T-cell (primary cell): ENCODE results near the gene CTNNA3. TPM values are rescaled to one million over a fixed set of nuclear protein-coding genes. Genes with fewer than 3 reads are reported as not detected.
A peak's percentile ranks its signal among the peaks of the same experiment; 100 is the strongest.
"Not testable (repeated sequence)": the region's sequence is repeated elsewhere in the genome, so short reads cannot be mapped to it uniquely, and the experiment has no call there.

Experiments used
- ATAC-seq, 4 experiments: fragments of 200-7000 bp in 3 of 4; fragments of 150-1000 bp in 1 of 4; cut with Tn5 transposase; replicated peaks in 1 of 4; 1 replicate in 3 of 4; 2 replicates in 1 of 4; pipeline ENCODE4 v1.10.0; 2021; ENCODE audit warnings: moderate library complexity in 3 of 4, mild to moderate bottlenecking in 2 of 4, moderate number of reproducible peaks in 1 of 4
- CTCF ChIA-PET, 2 donors: fragments of 300-600 bp; sonication (Branson Sonifier 250); formaldehyde crosslinking; loops; one replicate each; lab custom pipeline; 2022; ENCODE audit warnings: antibody characterized with exemption in 2 of 2; lab: Charles Lee
- POLR2A ChIA-PET, 2 donors: fragments of 300-600 bp; sonication (Branson Sonifier 250); formaldehyde crosslinking; loops; one replicate each; lab custom pipeline; 2022; ENCODE audit warnings: antibody characterized with exemption in 2 of 2; lab: Charles Lee
- DNase-seq, 35 experiments: peaks; one replicate each; pipeline versions ENCODE4 v3.0.0 to v3.0.0-alpha.2; 2013 to 2023
- H3K27ac ChIP-seq: one replicate; pipeline ENCODE4 v1.5.1; 2013; ENCODE audit warnings: low read length
- H3K27me3 ChIP-seq, 2 experiments: replicated peaks in 1 of 2; 1 replicate in 1 of 2; 2 replicates in 1 of 2; pipeline versions ENCODE4 v1.6.1 to v1.7.0; 2013; ENCODE audit warnings: low read length in 1 of 2, mixed read lengths in 1 of 2; ENCODE audit not compliant: control insufficient read depth in 2 of 2, insufficient read depth in 2 of 2; ENCODE audit errors: extremely low read depth in 1 of 2
- H3K36me3 ChIP-seq, 2 donors: 1 replicate in 1 of 2; 2 replicates in 1 of 2; pipeline versions ENCODE4 v1.6.1 to v1.7.0; 2013; ENCODE audit warnings: low read length in 1 of 2; ENCODE audit not compliant: control insufficient read depth in 2 of 2, insufficient read depth in 1 of 2; ENCODE audit errors: extremely low read depth in 1 of 2
- H3K4me1 ChIP-seq, 2 experiments: 1 replicate in 1 of 2; 2 replicates in 1 of 2; pipeline versions ENCODE4 v1.6.1 to v1.7.0; 2013; ENCODE audit warnings: low read length in 2 of 2, mixed read lengths in 1 of 2; ENCODE audit not compliant: insufficient read depth in 2 of 2, control insufficient read depth in 1 of 2; ENCODE audit errors: extremely low read depth in 1 of 2
- H3K4me3 ChIP-seq, 2 donors: 1 replicate in 1 of 2; 2 replicates in 1 of 2; pipeline versions ENCODE4 v1.5.1 to v1.7.0; 2013; ENCODE audit warnings: mild to moderate bottlenecking in 2 of 2, low read length in 1 of 2, moderate library complexity in 1 of 2; ENCODE audit not compliant: control insufficient read depth in 1 of 2; ENCODE audit errors: extremely low read depth in 1 of 2
- H3K9me3 ChIP-seq: 2 replicates; pipeline ENCODE4 v1.7.0; 2013
- H3K27ac Mint-ChIP-seq, 2 donors: one replicate each; pipeline ENCODE4 v1.8.0; 2020 to 2021; ENCODE audit warnings: mild to moderate bottlenecking in 2 of 2, mixed read lengths in 2 of 2
- H3K27me3 Mint-ChIP-seq, 2 donors: one replicate each; pipeline ENCODE4 v1.8.0; 2021 to 2022; ENCODE audit warnings: mixed read lengths in 2 of 2
- H3K36me3 Mint-ChIP-seq: one replicate; pipeline ENCODE4 v1.8.0; 2021; ENCODE audit warnings: mixed read lengths
- H3K4me1 Mint-ChIP-seq, 3 donors: one replicate each; pipeline ENCODE4 v1.8.0; 2020 to 2022; ENCODE audit warnings: mixed read lengths in 3 of 3, mild to moderate bottlenecking in 1 of 3
- H3K4me3 Mint-ChIP-seq, 3 donors: one replicate each; pipeline ENCODE4 v1.8.0; 2020 to 2022; ENCODE audit warnings: mild to moderate bottlenecking in 3 of 3, mixed read lengths in 3 of 3, moderate library complexity in 3 of 3
- H3K9me3 Mint-ChIP-seq, 3 donors: one replicate each; pipeline ENCODE4 v1.8.0; 2020 to 2022; ENCODE audit warnings: mixed read lengths in 3 of 3
- WGBS: methylation state at CpG from one replicate; pipeline ENCODE4 v1.1.5; 2013; ENCODE audit warnings: missing lambda C conversion rate; ENCODE audit not compliant: insufficient coverage; 5-methylcytosine and 5-hydroxymethylcytosine counted together
- total RNA-seq, 35 experiments: library from RNA in 6 of 35; stranded (reverse) in 6 of 35; fragments of 120-200 nt in 1 of 35; gene quantifications; one replicate each; pipeline versions ENCODE4 v1.2.1 to v1.2.4 and lab custom pipeline; 2013 to 2026

Gene CTNNA3
- total RNA-seq, 5 donors from 2014 or later (not counting 1 experiment from before 2014, with no cell fraction given) = 0.88 TPM; not detected in 4

GRCh38 chr10:67716455-67716854 lies 20.5 kb upstream of the CTNNA3 start:
- no CpG with 5 or more reads among the region's 4 CpGs for WGBS
- H3K4me1 Mint-ChIP-seq, H3K9me3 ChIP-seq, H3K27ac Mint-ChIP-seq, POLR2A ChIA-PET, H3K9me3 Mint-ChIP-seq, H3K27me3 Mint-ChIP-seq, H3K4me3 Mint-ChIP-seq, H3K36me3 Mint-ChIP-seq, CTCF ChIA-PET, H3K4me1 ChIP-seq, H3K27ac ChIP-seq, H3K36me3 ChIP-seq, DNase-seq, H3K27me3 ChIP-seq, H3K4me3 ChIP-seq, ATAC-seq: not testable (repeated sequence)

- DNase-seq (no peak), ATAC-seq (no peak)
- Histone ChIP-seq H3K36me3 (no peaks in the 10 kb centered on the region), H3K4me3 (no peak overlapping the region), H3K27me3 (no peaks in the 10 kb centered on the region), H3K4me1 (no peaks in the 10 kb centered on the region), H3K27ac (no peak overlapping the region), H3K9me3 (no peaks in the 10 kb centered on the region)
- no peaks in the 10 kb centered on the region for H3K4me1 Mint-ChIP-seq
- peaks cover 0 to 5% (median under 1%) of the 10 kb centered on the region in 3 donors for H3K9me3 Mint-ChIP-seq
- ChIA-PET POLR2A (no interaction called here), CTCF (interaction anchor here in 1 of 2 donors (0.8 kb wide), 1 partner anchor 72 kb away, joined by 3 read pairs; no protein-coding TSS in a partner anchor)
- H3K36me3 Mint-ChIP-seq = no peaks in the 10 kb centered on the region
- peaks cover 9% of the 10 kb centered on the region in 2 donors for H3K27me3 Mint-ChIP-seq
- WGBS = 100% methylated on average over 1 of the region's 1 CpG
- no peak overlapping the region for H3K4me3 Mint-ChIP-seq
- H3K27ac Mint-ChIP-seq = no peak overlapping the region
These were observed 9.9 kb upstream of the CTNNA3 start for GRCh38 chr10:67705921-67706320.

DNA sequence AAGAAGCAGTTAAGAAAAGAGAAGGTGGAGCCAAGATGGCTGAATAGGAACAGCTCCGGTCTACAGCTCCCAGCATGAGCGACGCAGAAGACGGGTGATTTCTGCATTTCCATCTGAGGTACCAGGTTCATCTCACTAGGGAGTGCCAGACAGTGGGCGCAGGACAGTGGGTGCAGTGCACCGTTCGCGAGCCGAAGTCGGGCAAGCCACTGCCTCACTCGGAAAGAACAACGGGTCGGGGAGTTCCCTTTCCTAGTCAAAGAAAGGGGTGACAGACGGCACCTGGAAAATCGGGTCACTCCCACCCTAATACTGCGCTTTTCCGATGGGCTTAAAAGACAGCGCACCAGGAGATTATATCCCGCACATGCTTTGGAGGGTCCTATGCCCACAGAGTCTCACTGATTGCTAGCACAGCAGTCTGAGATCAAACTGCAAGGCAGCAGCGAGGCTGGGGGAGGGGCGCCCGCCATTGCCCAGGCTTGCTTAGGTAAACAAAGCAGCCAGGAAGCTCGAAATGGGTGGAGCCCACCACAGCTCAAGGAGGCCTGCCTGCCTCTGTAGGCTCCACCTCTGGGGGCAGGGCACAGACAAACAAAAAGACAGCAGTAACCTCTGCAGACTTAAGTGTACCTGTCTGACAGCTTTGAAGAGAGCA lies 3.7 kb upstream of the CTNNA3 start:
- H3K36me3 Mint-ChIP-seq, H3K27me3 ChIP-seq, H3K9me3 ChIP-seq, ATAC-seq, DNase-seq, CTCF ChIA-PET, H3K4me3 ChIP-seq, H3K36me3 ChIP-seq, H3K4me3 Mint-ChIP-seq, H3K9me3 Mint-ChIP-seq, H3K27ac ChIP-seq, H3K4me1 ChIP-seq, POLR2A ChIA-PET: not testable (repeated sequence)
- H3K4me1 Mint-ChIP-seq = peaks cover 8 to 14% (median 8%) of the 10 kb centered on the region in 3 donors
- 97% methylated on average over 13 of the region's 23 CpGs for WGBS
- peaks cover 30 to 32% of the 10 kb centered on the region in 2 donors for H3K27me3 Mint-ChIP-seq
- H3K27ac Mint-ChIP-seq = peak overlapping the region in 1 of 2 donors; percentile 29

DNA sequence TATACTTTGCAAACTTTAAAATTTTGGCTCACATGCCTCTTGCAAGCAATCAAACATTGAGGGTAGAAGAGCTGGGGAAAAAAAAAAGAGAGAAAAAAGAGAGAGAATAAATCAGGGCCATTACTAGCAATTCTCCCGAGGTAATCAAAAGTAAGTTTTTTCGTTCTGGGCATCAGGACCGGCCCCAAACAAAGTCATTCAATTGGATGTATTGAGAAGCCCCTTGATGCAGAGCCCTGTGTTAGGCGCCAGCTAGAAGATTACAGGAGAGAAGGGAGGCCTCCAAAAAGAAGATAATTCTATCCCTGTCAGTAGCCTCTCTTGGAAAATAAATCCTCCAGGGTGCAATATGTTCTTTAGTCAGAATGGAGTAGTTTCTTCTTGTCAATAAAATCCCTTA lies 2.2 kb upstream of the CTNNA3 start:
- Mint-ChIP-seq H3K9me3 (peaks cover 0 to 5% (median 0%) of the 10 kb centered on the region in 3 donors), H3K4me3 (no peak overlapping the region), H3K36me3 (no peaks in the 10 kb centered on the region), H3K27ac (peak overlapping the region in 1 of 2 donors; percentile 34), H3K27me3 (peaks cover 29 to 33% of the 10 kb centered on the region in 2 donors), H3K4me1 (peaks cover 8 to 14% (median 8%) of the 10 kb centered on the region in 3 donors)
- WGBS = 100% methylated on average over 1 of the region's 4 CpGs
- ChIA-PET CTCF (interaction anchor here (0.6 to 4.8 kb wide), 19 partner anchors 9 to 375 kb away, joined by 3 to 152 read pairs (median 6); no protein-coding TSS in a partner anchor), POLR2A (interaction anchor here in 1 of 2 donors (0.7 kb wide), 1 partner anchor 856 kb away, joined by 8 read pairs; no protein-coding TSS in a partner anchor)
- Histone ChIP-seq H3K9me3 (no peaks in the 10 kb centered on the region), H3K27ac (no peak overlapping the region), H3K36me3 (no peaks in the 10 kb centered on the region), H3K4me1 (peaks cover 0 to 7% of the 10 kb centered on the region in 2 experiments), H3K27me3 (no peaks in the 10 kb centered on the region), H3K4me3 (no peak overlapping the region)
- ATAC-seq (no peak), DNase-seq (no peak)

DNA sequence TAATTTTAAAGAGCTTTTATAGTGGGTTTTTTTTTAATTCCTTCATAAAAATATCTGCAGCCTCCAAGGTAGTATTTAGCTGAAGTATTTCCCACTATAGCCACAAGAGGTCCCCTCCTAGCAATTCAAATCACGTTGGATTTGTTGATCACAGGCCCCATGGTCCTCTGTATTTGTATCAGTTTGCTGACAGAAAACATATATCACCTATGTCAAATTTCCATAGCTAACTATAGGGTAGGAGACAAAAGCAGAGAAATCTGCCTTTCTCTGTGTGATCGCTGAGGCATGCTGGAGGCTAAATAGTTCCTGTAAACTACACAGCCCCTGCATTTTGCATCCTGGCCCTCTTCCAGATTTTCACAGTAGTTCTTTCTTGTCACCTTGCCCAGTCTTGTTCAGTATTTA lies 1.7 kb upstream of the CTNNA3 start:
- Mint-ChIP-seq H3K9me3 (peaks cover 0 to 4% (median 0%) of the 10 kb centered on the region in 3 donors), H3K27me3 (peaks cover 31 to 36% of the 10 kb centered on the region in 2 donors), H3K27ac (peak overlapping the region in 1 of 2 donors; percentile 34), H3K4me3 (no peak overlapping the region), H3K36me3 (no peaks in the 10 kb centered on the region), H3K4me1 (peaks cover 8 to 14% (median 8%) of the 10 kb centered on the region in 3 donors)
- DNase-seq (peak in 15 of 35 experiments; percentile 1 to 72 (median 9)), ATAC-seq (peak; percentile 65 to 88 (median 77))
- H3K9me3 ChIP-seq = no peaks in the 10 kb centered on the region
- H3K4me3 ChIP-seq = no peak overlapping the region
- H3K36me3 ChIP-seq = no peaks in the 10 kb centered on the region
- no peaks in the 10 kb centered on the region for H3K27me3 ChIP-seq
- ChIA-PET POLR2A (interaction anchor here in 1 of 2 donors (0.6 to 0.7 kb wide), 2 partner anchors 44 to 856 kb away, joined by 5 to 8 read pairs; no protein-coding TSS in a partner anchor), CTCF (interaction anchor here (0.6 to 4.8 kb wide), 30 partner anchors 9 to 459 kb away, joined by 3 to 152 read pairs (median 4); no protein-coding TSS in a partner anchor)
- H3K27ac ChIP-seq = no peak overlapping the region
- H3K4me1 ChIP-seq = peaks cover 0 to 7% of the 10 kb centered on the region in 2 experiments
- no CpG with 5 or more reads among the region's 2 CpGs for WGBS

GRCh38 chr10:67696679-67697078 lies 684 bp upstream of the CTNNA3 start:
- 50% methylated on average over 1 of the region's 2 CpGs for WGBS
- no peak overlapping the region for H3K27ac Mint-ChIP-seq
- H3K36me3 Mint-ChIP-seq = no peaks in the 10 kb centered on the region
- no peaks in the 10 kb centered on the region for H3K9me3 Mint-ChIP-seq
- no peaks in the 10 kb centered on the region for H3K36me3 ChIP-seq
- H3K27me3 ChIP-seq = no peaks in the 10 kb centered on the region
- no peak overlapping the region for H3K4me3 ChIP-seq
- ChIA-PET CTCF (interaction anchor here (0.9 to 4.8 kb wide), 19 partner anchors 10 to 460 kb away, joined by 3 to 152 read pairs (median 5); no protein-coding TSS in a partner anchor), POLR2A (interaction anchor here (0.5 to 0.6 kb wide), 2 partner anchors 81 to 461 kb away, joined by 5 read pairs; no protein-coding TSS in a partner anchor)
- peaks cover 25 to 30% of the 10 kb centered on the region in 2 donors for H3K27me3 Mint-ChIP-seq
- H3K4me1 ChIP-seq = peaks cover 0 to 7% of the 10 kb centered on the region in 2 experiments
- ATAC-seq = no peak
- no peak overlapping the region for H3K27ac ChIP-seq
- no peaks in the 10 kb centered on the region for H3K9me3 ChIP-seq
- no peak overlapping the region for H3K4me3 Mint-ChIP-seq
- peaks cover 8 to 14% (median 8%) of the 10 kb centered on the region in 3 donors for H3K4me1 Mint-ChIP-seq
- no peak for DNase-seq
